Left hindlimb (tissue), 1 donor: Measurements from ENCODE around the gene RHOBTB3.
"Not testable (repeated sequence)": the region's sequence is repeated elsewhere in the genome, so short reads cannot be mapped to it uniquely, and the experiment has no call there.

ENCODE experiments used
- DNase-seq: peaks from one replicate; pipeline ENCODE4 v3.0.0-alpha.2; 2018

Gene RHOBTB3

DNA sequence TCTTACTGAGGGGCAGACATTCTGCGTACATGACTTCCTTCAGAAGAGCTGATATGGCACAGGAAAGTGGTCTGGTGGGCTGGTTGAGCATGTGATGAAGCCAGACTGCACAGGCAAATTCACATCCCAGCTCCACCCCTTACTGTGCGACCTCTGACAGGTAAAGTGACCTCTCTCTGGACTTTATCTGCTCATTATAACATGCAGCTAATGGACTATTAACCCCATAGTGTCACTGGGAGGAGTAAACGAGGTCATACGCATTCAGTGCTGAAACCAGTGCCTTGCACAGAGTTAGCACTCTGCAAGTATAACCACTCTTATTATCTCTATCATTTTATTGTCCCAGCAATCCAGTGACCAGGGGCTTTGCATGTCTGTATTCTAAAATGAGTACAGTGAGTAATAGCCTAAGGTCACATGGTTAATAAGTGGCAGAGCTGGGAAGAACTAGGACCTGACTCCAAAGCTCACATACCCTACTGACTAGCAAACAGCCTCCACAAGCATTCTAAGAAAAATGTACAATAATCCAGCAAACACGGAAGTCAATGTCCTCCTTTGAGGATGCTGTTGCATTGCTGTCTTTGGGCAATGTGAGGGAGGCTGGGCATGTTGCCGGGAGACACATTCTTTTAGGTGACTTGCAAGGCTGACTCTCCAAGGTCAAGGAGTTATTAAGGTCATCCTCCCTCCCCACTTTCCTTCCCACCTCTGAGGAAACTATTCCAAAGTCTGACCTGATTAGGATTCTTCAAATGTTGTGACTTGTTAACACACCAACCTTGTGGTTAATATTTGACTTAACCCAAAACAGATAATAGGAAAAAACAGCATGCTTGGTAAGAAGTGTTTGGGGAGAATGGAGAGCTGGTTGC, 72.4 kb downstream of the RHOBTB3 start:
- no peak for DNase-seq

DNA sequence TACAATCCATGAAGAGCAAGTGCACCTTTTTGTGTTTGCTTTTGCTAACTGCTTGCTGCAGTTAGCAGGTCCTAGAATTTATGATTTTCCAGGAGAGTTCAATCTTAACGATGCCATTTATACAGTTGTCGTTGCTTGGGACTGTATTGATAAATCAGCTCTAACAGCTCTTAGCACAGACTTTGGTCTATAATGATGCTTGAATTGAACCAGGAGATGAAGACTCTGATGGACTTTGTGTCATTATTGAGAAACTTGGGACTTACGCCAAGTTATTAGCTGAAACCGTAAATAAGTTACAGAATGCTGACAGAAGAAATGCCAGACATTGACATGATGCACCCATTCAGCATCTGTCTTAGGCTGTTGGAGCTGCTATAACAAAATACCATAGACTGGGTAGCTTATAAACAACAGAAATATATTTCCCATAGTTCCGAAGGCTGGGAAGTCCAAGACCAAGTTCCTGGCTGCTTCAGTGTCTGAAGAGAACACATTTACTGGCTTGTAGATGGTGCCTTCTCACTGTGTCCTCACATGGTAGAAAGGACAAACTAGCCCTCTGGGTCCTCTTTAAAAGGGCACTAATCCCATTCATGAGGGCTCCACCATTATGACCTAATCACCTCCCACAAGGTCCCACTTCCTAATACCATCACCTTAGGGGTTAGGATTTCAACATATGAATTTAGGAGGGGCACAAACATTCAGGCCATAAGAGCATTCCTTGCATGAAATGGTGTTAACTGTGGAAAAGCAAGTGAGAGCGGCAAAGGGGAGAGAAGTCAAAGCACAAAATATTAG, 73.8 kb downstream of the RHOBTB3 start:
- DNase-seq = no peak

DNA sequence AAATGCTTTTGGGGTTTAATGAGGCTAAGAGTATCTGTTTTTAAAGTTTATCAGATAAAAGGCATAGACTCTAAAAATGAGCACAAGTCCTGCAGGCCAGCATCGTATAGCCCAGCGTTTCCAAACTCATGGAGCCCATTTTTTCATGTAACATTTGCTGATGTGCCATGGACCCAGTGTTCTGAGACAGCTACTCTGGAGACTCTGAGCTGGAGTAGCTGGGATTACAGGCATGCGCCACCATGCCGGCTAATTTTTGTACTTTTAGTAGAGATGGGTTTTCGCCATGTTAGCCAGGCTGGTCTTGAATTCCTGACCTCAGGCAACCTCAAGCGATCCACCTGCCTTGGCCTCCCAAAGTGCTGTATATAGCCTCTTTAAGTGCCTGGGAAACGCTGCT, 75.6 kb downstream of the RHOBTB3 start:
- no peak for DNase-seq

DNA sequence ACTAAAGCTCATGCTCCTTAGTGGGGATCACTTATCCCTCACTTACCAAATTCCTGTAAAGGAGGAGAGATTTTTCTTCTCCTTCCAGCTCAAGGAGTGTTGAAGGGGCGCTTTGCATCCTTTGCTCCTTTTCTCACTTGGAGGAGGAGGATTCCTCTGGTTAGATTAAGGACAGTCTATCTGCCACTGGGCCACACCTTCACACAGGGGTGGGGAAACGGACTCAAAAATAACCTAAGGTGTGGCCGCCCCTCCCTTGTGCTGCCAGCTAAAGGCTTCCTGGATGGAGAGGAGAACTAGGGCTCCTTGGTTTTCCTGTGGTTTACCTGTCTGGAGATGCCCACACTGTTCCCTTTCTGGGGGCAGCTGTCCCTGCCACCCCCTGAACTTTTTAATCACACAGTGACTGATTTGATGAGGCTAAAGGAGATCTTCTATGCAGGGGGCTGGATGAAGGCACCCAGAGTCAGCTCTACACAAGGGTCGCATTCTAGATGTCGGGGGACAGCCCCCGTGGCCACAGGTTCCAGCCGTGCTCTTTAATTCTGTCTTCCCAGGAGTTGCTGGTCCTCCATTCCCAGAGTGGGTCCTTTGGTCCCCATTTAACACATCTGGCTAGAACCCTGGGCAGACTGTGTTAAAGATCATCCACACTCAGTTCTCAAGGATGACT, 77.0 kb downstream of the RHOBTB3 start:
- DNase-seq = no peak

DNA sequence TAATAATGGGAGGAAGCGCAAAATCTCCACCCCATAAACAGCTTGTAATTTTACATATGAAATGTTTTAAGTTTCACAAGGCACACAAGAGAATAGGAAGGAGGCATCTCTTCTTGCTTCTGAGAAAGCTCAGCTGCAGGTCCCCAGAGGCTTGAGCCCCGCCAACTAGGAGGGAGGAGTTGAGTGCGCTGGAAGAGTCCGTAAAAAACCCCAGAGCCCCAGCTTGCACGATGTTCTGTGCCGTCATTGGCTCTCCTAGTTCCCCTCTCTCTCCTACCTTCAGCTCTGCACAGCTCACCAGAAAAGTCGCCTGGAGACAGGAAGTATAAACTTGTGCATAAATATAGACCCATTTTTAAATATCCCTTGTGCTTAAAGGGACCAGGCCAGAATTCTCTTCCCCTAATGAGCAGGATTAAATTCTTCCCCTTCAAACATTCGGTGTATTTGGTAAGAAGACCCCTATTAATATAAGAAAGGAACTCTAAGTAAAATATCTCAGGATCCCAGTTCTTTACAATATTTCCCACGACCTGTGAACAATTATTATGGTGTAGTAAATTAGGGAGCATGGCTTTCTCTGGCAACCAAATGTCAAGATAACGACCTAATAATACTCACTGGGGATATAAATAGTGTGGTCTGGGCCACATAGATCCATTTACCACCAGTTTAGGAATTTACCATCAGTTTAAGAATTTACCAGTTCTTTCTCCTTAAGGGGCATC, 77.7 kb downstream of the RHOBTB3 start:
- DNase-seq = peak; percentile 82

DNA sequence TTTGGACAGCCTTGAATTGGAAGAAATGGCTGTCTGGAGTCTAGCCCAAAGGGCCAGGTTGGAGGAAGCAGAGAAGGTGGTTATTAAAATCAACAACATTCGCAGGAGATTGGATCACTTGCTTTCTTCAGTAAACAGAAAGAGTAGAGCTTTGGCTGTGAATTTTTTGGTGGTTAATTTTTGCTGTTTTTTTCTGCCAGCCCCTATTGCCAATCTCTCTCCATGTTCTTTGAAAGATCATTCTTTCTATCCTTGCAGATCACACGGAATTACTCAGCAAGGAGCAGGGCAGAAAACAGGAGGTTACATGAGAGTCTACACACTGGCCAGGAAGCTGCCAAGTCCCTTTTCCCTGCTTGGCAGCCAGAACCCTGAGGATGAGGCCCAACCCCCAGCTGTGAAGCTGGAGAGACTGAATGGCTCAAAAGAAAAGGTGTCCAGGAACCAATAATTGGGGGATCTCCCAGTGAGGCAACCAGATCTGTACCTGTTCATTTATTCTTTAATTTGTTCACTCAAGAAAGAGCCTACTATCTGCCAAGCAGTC, 78.4 kb downstream of the RHOBTB3 start:
- DNase-seq = no peak

DNA sequence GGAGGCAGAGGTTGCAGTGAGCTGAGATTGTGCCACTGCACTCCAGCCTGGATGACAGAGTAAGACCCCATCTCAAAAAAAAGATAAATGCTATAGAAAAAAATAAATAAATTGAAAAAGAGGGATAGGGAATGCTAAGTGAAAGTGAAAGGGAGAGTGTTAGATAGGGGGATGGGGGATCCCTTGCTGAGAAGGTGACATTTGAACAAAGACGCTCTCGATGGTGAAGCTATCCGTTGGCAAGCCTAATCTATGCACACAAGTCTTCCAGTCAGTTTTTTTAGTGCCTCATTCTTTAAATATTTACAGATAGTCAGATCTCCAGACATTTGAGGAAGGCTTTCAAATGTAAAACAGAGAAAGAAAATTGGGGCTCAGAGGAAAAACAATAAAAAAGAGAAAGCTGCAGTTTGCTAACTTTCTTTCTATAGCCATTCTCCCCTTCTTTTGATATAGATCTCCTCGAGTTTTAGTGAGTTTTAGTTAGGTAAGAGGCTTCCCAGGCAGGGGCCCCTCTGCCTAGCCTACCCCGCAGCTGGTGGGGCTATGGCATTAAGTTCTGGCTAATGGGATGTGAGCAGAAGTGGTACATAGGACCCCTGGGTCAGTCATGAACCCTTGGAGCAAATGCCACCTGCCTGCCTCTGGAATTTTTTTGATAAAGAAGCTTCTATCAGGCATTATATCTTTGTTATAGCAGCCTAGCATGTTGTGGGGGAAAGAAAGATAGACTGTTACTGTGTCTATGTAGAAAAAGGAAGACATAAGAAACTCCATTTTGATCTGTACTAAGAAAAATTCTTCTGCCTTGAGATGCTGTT, 79.4 kb downstream of the RHOBTB3 start:
- DNase-seq = no peak

DNA sequence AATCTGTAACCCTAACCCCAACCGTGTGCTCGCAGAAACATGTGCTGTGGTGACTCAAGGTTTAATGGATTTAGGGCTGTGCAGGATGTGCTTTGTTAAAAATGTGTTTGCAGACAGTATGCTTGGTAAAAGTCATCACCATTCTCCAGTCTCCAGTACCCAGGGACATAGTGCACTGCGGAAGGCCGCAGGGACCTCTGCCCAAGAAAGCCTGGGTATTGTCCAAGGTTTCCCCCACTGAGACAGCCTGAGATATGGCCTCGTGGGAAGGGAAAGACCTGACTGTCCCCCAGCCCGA, 79.9 kb downstream of the RHOBTB3 start:
- DNase-seq = not testable (repeated sequence)

DNA sequence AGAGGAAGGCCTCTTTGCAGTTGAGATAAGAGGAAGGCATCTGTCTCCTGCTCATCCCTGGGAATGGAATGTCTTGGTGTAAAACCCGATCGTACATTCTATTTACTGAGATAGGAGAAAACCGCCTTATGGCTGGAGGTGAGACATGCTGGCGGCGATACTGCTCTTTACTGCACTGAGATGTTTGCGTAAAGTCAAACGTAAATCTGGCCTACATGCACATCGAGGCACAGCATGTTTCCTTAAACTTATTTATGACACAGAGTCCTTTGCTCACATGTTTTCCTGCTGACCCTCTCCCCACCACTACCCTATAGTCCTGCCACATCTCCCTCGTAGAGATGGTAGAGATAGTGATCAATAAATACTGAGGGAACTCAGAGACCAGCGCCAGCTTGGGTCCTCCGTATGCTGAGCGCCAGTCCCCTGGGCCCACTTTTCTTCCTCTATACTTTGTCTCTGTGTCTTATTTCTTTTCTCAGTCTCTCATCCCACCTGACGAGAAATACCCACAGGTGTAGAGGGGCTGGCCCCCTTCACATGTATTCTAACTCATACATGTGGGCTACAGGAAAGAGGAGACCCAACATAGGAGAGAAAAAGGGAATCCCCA, 80.4 kb downstream of the RHOBTB3 start:
- not testable (repeated sequence) for DNase-seq

DNA sequence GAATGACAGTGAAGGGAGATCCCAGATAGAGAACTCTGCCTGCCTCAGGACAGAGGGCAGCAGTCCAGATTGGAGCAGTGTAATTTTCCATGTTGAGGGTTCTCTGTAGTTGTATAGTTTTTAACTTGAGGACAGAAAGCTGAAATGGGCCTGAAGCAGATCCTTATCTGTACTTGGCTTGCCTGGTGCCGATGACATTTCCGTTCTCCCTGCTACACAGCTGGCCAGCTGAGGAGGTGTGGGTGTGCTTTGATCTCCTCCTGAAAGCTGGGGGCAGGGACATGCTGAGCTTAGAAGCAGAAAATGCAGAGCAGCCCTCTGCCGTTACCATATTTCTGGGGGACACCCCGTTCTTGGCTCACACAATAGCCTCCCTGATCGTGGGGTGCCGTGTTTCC, 80.9 kb downstream of the RHOBTB3 start:
- DNase-seq = no peak

DNA sequence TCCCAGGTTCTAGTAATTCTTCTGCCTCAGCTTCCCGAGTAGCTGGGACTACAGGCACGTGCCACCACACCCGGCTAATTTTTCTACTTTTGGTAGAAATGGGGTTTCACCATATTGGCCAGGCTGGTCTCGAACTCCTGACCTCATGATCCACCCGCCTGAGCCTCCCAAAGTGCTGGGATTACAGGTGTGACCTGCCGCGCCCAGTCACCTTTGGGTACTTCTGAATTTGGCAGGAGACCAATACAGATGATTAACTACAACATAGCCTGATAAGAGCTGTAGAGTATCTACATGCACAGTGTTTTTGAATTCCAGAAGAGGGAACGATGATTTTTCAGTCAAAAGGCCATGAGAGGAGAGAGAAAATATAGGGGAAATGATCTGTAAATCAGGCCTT, 81.9 kb downstream of the RHOBTB3 start:
- DNase-seq = not testable (repeated sequence)

DNA sequence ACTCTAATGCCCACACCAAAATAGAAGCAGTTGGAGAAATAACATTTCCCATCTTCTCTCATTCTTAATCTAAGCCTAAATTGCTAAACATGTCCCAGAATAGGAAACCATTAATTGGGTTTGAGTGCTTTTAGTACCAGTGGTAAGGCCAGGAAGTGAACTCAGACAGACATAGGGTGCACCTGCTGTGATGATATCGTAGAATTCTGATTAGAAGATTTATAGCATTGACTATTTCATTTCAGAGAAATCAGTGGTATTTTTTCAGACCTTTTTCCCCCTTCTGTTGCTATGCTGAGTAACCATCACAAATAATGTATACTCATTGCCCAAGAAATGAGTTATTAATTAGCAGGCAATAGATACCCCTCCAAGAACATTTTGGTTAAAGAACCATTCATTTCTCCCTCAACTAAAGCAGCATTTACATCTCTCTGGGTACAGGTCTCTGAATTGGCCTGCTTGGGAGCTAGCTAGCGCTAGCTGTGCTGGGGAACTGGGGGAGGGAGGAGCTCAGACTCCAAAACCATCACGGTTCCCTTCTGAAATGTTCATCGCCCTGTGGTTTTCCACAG, 84.1 kb downstream of the RHOBTB3 start:
- DNase-seq = no peak

DNA sequence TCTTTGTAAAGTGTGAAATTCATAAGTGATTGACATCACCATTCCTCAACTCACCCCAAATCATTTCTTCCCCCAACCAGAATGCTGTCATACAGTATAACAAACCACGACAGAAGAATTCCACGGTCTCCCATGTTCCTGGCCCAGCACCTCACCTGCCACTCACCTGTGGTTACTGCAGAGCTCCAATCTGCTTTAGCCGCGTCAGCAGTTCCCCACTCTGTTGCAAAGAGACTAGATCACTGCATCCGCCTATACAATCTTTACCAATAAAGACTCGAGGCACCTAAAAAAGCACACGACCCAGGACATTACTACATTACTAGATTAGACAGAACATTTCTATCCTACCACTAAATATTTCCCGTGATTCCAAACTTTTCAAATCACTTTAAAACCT, 85.2 kb downstream of the RHOBTB3 start:
- no peak for DNase-seq

DNA sequence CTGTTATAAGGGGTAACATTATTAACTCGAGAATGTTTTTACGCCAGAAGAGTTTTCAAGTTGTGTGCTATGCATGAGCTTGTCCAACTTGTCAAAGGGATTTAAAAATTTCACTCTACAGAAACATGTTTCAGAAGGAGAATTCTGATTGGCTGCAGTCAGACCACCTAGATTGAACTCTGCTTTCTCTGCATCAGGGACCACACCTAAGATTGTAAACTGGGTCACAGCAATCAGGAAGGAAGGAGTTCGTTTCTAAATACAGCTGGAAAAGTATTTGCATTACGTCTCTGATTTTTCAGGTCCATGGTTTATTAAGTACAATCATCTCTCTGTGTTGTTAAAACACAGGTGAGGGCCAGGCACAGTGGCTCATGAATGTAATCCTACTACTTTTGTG, 85.6 kb downstream of the RHOBTB3 start:
- no peak for DNase-seq

DNA sequence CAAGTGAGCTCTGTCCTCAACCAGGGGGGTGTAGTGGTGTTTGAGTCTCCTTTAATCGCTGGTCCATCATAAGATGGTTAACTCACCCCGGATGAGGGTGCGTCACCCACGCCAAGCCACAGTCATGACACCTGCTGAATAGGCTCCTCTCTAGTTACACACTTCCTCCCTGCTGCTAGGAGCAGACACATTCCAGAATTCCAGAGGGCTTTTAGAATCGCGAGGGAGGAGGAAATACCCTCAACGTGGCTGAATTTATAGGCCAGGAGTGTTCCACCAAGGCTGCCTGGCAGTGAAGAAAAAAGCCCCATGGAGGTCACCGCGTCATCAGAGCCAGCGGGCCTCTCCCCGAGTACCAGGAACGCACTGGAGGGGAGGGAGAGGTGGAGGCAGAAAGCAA, 86.3 kb downstream of the RHOBTB3 start:
- DNase-seq = no peak

DNA sequence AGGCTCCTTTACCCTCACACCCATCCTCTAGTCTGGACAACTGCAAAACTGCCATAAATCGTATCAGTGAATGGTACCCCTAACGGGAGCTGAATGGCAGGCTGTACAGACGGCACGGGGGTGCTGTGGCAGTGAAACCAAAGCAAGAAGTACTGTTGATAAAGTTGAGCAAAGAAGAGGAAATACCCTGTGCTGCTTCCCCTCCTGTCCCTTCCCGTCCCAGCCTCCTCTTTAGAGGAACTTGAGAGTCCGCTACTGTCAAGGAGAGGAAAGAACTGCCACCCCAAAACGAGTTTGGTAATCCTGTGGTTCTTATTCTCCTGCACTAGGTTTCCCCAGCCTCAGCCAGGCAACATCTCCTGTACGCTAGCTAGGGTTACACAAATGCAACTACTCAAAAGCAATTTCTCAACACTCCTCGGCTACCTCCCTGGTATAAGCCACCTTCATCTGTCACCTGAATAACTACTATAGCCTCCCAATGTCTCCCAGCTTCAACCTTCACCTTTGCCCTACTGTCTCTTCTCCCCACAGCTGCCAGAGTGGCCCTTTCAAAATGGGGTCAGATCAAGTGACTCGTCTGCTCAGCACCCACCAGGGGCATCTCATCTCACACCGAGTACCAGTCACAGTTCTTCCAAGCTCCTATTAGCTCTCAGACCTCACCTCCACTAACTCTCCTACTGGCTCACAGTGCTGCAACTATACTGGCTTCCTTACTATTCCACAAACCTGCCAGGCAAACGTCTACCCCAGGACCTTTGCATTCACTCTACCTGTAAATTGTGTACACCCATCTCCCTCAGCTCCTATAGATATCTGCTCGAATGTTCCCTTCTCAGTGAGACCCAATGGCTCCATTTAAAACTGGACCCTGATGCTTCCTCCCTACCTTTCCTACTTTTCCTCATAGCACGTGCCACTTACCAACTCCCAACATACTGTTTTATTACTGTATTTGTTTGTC, 87.3 kb downstream of the RHOBTB3 start:
- no peak for DNase-seq

DNA sequence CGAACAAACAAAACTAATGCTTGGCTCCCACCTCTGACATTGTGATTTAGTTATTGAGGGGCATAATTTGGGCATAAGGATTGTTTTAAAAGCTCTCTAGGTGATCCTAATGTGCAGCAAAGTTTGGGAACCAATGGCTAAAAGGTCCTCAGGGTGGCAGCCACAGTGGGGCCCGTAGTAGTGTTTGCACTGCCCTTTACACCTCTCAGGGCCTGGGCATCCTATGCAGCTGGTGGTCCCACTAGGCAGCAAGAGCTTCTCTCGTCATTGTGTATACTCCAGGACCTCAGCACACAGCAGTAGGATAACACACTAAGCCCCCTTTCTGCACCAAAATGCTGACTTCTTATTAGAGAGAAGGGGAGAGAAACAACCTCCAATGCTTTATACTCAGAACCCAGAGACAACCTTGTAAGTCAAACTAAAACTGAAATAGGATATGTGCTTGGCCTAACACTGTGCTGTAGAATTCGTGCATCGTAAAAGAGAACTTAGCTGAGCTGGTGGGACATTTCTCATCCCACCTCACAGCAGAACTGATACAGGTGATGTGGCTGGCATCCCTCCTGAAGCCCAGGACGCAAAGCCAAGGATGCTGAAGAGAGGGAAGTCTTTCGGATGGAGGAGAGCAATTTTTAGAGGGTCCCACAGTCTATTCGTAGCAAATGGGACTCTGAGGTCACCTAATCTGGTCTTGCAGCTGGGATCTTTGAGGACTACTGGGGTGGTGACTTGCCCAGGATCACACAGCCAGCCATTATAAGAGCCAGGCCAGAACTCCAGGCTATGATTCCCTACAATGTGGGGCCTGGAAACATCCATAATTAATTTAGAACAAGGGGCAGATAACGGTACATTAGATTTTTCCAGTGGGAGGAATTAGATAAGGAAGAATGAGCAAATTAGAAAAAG, 90.2 kb downstream of the RHOBTB3 start:
- no peak for DNase-seq

DNA sequence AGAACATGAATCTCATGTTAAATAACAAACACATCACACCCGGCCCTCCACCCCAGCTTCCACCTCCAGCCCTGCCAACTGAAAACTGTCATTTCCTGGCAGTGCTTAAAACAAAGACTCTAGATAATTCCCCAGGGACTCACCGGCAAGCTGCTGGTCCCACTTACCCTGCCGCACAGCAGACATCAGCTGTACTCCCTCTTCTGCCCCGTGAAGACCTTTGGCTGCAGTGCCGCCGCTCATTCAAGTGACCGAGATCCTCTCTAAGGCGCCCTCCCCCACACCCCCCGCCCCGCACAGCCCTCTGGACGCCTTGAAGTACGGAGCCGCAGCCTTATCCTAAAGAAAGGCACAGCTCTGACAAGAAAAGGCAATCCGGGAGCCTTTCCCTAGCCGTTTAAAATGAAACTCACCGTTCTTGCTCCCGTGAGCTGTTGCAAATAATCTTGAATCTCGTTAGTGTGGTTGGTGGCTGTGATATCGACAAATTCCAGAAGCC, 91.0 kb downstream of the RHOBTB3 start:
- DNase-seq = peak; percentile 71
